Prostate gland (tissue), 2 donors: ENCODE measurements around the gene CSNK1A1.

Experiments used
- POLR2A ChIP-seq: fragments of 450-650 bp; IDR thresholded peaks from one replicate; pipeline ENCODE4 v1.6.1; 2016; ENCODE audit warnings: antibody characterized with exemption, mild to moderate bottlenecking
- TF ChIP-seq, protein P1 (sequence below), 4 experiments: fragments of 200-600 bp in 2 of 4; fragments of 450-650 bp in 2 of 4; sonication (generic) in 2 of 4; IDR thresholded peaks; 1 replicate in 3 of 4; 2 replicates in 1 of 4; pipeline ENCODE4 v1.5.1; 2016 to 2019; ENCODE audit warnings: antibody characterized with exemption in 4 of 4, mild to moderate bottlenecking in 2 of 4, moderate library complexity in 2 of 4

DNA sequence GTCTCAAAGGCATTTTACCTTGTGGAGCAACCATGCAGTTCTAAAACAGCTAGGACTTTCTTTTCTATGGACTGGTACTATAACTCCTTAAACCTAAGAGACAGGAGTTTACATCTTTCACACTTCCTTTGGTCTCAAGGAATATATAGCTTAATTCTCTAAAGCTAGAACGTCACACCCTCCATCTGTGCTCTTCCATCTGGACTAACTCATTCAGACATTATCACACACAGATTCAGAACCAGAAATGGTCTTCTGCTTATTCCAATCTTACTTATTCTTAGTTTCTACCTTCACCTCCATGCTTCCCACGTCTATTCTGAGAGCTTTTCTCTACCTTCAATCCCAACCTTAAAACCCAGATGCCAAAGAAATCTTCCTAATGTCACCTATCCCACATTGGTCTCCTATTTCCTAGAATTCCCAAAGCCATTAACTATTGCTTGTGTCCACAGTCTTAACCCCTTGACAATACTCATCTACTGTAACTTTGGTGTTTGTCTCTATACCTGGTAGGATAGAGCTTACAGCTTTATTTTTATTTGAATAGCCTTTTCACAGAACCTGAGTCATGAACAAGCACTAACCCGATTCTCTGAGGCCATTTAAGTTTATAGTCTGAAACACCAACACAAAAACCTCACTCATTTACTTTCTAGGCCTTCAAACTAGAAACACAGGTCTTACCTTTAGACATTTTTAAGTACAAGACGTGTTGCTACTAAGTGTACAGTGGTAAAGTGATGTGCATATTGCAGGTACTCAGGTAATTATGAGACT is 22.8 kb downstream of the CSNK1A1 start:
- no peak for TF ChIP-seq POLR2A
- TF ChIP-seq, protein P1, sequence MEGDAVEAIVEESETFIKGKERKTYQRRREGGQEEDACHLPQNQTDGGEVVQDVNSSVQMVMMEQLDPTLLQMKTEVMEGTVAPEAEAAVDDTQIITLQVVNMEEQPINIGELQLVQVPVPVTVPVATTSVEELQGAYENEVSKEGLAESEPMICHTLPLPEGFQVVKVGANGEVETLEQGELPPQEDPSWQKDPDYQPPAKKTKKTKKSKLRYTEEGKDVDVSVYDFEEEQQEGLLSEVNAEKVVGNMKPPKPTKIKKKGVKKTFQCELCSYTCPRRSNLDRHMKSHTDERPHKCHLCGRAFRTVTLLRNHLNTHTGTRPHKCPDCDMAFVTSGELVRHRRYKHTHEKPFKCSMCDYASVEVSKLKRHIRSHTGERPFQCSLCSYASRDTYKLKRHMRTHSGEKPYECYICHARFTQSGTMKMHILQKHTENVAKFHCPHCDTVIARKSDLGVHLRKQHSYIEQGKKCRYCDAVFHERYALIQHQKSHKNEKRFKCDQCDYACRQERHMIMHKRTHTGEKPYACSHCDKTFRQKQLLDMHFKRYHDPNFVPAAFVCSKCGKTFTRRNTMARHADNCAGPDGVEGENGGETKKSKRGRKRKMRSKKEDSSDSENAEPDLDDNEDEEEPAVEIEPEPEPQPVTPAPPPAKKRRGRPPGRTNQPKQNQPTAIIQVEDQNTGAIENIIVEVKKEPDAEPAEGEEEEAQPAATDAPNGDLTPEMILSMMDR (IDR thresholded peaks at IDR 0.05): no peak
